IPS-NIHi7 (cell line): ENCODE results near the gene PEPD.

ENCODE experiments used
- DNase-seq: peaks from one replicate; pipeline ENCODE4 v3.0.0; 2012; ENCODE audit warnings: mixed read lengths; ENCODE audit errors: extremely low spot score

The PEPD gene

DNA sequence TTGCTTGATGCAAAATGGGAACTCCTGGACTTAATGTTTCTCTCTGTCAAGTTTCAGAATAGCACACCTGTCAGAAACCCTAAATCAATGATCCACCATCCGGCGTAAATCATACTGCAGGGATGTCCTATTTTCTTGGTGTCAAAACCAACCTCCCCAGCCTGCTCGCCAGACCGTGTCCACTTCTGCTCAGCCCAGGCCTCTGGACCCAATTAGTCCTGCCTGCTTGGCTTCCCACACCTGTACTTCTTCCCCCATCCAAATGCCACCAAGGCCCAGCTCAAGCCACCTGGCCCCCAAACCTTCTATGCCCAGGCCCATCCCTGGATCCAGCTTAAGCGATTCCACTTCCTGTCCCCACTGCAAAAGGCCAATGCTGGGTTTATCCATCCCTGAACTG is 25.1 kb upstream of the PEPD start:
- no peak for DNase-seq

DNA sequence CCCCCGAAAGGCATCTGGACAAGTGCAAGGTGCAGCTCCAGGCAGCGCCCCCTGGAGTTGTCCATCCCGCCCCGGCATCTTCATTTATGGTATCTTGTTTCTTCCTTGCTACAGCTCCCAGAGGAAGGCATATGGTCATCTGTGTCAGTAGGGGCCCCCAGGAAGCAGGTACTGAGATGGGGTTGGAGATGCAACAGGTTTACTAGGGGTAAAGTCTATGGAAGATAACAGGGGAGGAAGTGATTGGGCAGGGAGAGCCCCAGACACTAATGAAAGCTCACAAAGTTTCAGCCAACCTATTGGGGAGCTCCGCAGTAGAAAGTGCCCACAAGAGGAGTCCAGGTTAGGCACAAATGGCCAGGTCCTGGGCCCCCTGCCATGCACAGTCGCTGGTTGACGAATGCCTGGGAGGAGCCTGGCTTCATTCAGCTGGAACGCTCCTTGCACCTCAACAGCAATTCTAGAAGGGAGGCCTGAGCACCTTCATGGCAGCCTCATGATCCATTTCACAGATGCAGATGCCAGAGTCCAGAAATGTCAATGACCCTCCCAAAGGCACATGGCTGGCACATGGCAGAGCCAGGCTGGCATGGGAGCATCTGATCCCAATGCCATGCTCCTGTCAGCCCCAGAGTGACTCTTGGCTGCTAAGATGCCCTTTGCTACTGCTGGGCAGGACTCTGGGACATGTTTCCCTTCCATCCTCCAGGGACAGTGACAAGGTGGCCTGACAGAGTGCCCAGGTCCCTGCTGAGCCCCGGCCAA is 23.8 kb upstream of the PEPD start:
- no peak for DNase-seq

DNA sequence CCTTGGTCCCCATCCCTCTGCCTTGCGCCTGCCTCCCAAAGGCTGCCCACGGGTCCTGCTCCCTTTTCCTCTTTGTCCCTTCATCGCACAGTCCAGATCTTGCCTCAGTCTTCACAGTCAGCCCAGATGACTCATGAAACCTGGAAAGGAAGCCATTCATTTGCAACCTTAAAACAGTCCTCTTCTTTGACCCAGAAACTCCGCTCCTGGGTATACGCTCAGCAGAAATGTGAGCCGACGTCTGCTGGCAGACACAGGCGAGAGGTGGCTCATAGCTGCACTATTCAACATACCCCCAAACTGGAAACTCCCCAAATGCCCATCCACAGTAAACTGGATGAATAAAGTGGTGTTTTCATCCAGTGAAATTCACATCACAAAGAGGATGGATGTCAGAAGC is 13.6 kb upstream of the PEPD start:
- no peak for DNase-seq

DNA sequence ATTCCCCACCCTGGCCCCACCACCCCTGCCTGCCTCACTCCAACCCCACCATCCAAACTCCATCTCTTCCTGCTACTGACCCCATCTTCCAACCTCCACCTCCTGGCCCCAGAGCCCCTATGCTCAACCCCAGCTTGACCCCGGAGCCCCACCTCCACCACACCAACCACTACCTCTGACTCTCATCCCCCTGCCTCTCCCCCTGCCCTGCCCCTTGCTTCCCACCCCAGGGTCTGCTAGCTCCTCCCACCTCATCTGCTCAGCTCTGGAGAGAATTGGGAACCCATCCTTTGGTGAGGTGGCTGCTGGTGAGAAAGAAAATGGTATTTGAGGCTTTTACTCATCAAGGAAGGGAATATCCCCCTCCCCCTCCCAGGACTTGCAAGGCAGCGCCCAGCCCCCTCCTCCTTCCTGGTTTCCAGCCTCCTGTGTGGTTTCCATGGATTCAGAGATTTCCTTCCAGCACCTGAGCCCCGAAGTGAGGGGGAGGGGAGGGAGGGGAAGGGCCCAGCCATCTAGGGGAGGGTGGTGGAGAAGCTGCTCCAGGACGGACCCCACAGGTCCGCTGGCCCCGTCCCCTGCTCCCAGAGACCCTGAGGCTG is 11.4 kb upstream of the PEPD start:
- peak; percentile 73 for DNase-seq

DNA sequence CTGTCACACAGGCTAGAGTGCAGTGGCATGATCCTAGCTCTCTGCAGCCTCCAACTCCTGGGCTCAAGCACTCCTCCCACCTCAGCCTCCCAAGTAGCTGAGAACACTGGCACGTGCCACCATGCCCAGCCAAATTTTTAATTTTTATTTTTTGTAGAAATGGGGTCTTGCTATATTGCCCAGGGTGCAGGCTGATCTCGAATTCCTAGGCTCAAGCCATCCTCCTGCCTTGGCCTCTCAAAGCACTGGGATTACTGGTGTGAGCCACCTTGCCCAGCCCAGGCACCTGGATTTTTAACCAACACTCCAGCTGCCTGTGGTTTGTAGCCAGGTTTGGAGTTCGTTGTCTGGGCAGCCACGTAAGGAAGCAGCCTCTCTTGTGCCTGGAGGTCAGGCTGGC is 9.3 kb upstream of the PEPD start:
- DNase-seq = no peak

DNA sequence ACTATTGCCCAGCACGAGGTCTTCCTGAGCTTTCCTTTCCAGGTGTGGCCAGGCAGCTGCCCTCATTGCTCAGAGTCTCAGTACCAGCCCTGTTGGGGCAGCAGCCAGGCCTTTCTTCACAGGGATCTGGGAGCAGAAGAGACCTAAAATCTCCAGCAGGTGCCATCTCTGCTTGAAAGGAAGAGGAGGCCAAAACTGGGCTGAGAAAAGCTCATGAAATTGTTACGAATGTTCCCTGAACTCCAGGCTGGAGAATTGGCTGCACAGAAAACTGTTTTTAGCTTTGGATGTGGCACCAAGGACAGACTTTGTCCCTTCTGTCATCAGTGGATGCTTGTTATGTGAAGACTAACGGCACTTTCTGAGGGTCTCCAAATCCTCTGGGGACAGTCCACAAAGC is 8.7 kb upstream of the PEPD start:
- DNase-seq = no peak

DNA sequence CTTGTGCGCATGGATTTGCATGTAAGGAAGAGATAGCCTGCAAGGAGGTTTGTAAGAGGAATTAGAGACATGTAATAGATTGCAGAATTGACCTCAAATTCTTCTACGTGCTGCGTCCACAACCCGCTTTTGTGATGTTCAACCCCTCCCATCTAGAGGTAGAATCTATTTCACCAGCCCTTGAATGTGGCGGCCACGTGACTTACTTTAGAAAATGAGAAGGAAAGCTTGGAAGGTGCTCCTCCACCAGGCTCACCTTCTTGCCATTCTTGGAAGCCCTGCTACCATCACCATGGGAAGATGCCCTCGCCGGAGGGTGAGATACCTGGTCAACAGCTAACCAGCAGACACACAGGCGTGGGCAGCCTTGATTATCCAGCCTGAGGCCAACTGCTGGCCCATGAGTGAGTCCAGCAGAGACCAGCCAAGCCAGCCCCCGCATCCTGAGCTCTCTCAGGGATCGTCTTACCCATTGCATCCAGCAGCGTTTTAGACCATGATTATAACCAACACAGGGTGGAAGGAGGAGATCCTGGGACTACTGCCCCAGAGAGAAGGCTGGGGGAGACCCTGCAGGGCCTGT is 7.6 kb upstream of the PEPD start:
- DNase-seq = no peak

DNA sequence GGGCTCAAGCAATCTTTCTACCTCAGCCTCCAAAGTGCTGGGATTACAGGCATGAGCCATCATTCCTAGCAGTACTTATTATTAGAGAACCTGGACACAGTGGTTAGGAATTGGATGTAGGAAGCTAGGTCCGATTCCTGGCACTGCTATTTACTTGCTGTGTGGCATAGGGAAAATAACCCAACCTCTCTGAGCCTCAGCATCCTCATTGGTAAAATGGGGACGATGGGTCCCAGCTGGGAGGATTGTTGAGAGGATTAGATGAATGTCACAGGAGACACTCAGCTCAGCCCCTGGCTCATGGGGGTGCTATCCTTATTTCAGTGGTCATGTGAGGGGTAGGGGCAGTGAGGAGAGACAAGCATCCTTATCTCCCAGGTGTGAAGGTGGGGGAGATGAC is 6.8 kb upstream of the PEPD start:
- DNase-seq = no peak

DNA sequence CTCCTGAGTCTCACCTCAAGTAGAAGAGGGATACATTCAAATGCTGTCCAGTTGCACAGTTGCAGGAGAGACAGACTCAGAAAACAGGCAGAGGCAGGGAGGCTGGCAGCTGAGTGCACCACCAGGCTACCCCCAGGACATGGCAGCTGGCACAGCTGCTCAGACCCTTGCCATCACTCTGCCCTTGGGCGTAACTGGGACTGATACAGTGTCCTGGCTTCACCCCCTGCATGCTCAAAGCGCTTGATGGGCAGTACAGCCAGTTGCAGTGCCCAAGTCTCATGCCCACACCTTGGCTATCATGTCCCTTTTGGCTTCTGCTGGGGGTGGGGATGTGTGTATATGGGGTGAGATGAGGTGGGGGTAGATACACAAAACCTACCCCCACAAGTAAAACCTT is 5.5 kb upstream of the PEPD start:
- no peak for DNase-seq

DNA sequence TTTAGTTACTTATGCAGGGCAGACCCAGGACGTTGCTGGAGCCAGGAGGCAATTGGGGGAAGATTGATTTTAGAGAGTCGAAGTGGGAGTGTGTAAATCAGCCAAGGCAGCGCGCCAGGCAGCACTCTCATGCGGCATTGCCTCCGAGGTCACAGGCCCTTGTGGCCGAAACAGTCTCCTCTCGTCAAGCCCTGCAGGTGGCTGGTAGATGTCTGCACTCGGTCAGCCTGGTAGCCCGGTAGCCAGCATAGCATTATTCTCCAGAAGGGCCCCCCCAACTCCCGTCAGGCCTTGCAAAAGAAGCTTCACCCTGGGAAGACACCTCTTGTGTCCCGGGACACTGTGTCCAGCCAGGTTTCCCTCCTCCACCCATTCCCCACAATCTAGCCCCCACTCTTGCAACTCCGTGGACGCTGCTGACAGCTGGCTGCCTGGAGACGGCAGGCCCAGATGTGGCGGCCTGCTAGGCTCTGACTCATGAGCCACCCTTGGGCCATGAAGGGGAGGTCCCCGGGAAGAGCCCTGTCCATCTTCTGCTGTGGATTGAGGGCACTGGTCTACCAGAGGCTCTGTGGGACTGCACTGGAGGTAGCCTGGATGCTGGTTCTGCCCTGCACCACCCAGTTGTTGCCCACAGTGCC is 2.6 kb upstream of the PEPD start:
- DNase-seq = no peak

DNA sequence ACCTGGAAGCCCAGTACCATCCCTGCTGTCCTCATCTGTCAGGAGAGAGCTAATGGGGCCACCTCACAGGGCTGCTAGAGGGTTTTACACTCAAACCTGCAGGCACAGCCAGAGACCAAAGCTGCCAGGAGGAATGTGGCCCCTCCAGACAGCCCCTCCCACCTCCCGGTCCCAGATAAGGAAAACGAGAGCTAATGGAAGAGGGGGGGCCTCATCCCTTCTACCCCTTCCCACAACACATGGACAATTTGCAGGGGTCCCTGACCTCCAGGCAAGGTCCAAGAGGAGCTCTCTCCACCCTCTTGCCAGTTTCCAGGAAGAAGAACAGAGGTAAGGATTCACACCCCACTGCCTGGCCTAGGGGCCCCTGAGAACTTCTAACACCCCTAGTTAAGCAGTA is 1.6 kb upstream of the PEPD start:
- DNase-seq = no peak

DNA sequence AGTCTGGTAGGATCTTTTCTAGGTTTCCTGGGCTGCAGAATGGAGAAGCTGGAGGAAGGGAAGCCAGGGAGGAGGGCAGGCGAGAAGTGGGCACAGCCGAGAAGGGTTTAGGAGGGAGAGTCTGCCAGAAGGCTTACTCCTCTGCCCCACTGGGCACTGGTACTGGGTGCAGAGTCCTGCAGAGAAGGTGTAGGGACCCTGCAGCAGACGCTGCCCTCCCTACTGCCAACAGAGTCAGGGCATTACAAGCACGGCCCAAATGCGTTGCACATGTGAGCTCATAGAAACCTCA is 726 bp upstream of the PEPD start:
- no peak for DNase-seq

DNA sequence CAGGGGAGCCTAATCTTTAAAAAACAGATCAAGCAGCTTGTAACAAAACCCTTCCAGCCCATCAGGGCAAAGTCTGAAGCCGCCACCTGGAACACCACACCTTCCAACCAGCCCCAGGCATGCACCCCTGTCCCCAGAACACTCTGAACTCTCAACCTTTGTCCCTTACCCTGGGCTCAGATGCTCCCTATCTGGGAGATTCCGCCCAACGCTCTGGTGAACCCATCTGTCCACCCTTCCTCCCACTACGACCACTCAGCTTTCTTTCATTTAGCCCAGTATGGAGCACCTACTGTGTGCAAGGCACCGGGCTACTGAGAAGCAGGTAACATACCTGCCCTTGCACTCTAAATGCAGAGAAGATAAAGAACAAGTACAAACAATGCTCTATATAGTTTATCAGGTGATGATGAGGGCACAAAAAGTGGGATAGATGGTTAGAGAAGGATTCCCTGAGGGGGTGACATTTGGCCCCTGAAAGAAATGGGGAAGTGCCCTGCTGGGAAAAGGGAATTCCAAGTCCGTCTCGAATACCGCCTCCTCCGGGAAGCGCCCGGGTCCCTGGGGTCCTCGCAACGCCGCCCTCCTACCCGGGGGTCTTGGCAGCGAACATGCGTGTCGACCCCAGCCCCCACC is 629 bp downstream of the PEPD start:
- DNase-seq = no peak

DNA sequence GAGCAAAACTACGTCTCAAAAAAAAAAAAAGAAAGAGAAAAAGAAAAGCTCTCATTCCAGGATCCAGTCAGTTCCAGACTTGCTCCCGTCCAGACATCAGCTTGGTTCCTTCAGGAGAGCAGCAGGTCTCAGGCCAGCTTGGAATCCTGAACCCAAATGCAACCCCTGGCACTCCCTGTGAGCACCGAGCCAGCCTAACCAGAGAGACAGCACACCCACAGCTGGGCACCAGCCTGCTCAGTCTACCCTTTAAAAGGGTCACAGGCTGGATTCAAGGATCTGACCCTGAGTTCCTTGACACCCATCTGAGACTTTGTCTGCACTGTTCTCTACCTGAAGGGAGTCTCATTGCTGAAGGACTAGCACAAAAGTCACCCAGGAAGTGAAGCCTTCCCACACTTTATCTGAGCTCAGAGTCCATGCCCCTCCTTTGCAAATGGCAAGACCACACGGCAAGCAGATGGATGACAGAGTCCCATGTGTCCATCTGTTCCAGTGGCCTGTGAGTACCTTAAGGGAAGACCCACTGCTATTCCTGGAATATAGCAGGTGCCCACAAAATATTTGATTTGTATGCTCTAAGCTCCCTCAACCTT is 1.4 kb downstream of the PEPD start:
- no peak for DNase-seq

DNA sequence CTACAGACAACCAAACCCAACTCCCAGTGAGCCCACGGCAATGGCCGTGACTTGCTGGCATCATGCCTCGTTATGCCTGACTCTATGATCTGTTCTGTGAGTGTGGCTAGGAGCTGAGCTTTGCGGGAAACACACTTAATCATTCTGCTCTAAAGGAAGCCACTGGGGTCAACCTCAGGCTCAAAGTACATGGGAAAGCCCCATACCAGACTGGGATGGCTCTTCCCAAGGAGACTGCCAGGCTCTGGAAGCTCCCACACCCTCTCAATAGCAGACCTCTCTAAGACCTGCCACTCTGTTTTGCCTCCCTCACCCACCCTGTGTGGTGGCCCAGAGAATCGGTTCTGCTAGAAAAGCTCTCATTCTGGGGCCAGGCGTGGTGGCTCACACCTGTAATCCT is 2.2 kb downstream of the PEPD start:
- no peak for DNase-seq

DNA sequence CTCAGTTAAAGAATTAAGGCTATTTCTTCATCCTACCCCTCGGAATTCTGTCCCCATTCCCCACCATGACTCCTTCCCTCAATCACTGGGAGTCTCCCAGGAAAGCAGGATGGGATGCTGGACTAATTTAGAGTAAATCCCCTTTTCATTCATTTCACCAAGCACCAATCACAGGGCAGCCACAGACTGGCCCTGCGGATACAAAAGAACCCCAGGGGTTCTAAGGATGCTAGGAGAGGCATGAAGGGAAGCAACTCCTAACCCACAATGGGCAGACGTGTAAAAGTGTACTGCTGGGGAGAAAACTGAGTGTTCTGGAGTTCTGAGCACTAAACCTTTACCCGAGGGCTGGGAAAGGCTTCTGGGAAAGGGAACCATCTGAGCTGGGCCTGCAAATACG is 3.0 kb downstream of the PEPD start:
- no peak for DNase-seq

DNA sequence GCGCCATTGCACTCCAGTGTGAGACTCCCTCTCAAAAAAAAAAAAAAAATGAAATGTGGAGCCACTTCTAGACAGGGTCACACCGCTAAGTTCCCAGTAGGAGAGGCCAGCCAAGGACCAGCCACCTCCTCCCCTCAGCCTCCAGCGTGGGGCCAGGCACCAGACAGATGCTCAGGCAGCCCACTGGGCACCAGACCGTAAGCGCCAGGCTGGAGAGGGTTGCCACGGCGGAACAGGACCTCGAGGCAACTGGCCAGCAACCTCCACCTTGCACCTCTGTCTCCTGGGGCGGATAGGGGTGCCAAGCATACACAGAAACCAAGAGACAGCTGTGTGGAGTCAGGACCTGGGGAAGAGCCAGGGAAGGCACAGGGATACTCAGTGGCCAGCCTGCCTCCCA is 3.7 kb downstream of the PEPD start:
- no peak for DNase-seq

DNA sequence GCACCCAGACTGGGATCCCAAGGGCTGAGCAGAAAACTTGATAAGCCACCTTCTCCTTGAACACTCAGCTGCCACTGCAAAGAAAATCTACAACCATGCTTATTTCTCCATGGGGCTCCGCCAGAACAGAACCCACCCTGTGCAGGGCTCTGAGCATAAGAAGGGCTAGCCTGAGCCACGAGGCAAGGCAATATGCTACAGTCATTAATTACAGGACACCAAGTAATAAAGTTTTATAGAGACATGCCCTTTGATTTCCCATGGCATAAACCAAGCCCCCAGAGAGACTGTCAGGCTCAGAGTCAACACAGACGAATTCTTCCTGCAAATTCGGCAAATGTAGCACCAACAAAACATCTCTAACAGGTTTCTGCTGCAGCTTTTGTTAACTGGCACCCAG is 5.7 kb downstream of the PEPD start:
- no peak for DNase-seq

DNA sequence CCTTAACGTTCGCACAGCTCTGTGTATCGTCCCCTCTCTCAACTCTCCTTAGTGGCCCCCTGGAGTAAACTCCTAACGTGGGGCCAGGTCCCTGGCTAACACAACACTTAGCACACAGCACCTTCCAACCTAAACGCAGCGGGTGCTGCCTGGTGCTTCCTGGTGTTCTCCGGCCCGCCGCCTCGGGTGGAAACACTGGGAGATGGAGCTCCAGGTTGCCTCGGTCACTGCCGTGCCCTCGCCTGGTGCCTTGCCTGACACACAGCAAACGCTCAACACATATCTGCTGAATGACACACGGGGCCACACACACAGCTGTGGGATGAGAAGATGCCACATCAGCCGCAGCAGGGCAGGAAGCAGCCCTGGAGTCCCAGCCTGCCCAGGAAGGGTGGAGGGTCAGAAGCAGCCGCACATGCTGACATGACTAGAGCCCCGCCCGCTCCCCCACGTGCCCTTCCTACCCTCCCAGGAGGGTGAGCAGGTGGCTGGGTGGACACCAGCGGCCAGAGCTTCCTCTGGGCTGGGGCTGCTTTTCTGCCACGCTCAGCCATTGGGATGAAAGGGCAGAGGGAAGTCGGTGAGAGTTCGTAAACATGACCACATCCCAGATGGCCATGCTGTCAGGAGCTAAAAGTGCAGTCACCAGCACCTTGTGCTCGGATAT is 6.6 kb downstream of the PEPD start:
- DNase-seq = no peak

DNA sequence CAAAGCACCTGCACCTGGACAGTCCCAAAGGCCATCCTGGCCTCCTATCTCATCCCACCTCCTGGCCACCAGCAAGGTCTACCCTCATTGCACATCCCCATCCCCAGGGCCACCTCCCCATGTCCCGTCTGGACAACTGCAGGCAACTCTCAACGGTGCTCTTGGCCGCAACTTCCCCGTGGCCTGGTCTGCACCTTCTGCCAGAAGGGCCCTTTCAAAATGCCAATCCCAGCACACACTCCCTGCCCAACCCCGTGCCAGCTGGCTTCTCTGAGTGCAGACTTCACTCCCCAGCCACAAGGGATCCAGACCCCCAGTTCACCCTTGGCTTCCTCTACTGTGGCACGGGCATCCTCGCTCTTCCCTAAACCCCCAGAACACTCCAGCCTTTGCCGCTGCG is 8.2 kb downstream of the PEPD start:
- no peak for DNase-seq

DNA sequence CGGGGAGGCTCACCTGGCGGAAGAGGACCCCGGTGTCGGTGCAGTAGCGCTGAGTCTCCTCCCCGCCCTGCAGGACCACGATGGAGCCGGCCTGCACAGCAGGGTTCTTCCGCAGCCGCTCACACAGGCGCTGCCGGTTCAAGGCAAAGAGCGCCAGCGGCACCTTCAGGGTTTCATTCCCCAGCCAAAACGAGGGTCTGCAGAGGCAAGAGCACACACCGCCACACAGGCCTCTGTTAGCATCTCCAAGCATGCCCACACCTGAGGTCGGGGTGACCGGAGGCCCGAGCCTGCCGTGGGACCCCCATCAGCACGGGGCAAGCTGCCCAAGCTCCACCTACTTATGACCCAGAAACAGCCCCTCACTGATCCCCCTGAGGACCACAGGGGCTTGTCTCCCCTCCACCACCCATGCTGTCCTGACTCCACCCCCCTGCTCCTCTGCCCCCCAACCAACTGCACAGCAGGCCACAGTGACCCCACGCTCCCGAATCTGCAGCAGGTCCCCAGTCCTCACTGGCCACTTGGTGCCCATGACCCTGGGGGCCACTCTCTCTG is 8.9 kb downstream of the PEPD start:
- DNase-seq = no peak

DNA sequence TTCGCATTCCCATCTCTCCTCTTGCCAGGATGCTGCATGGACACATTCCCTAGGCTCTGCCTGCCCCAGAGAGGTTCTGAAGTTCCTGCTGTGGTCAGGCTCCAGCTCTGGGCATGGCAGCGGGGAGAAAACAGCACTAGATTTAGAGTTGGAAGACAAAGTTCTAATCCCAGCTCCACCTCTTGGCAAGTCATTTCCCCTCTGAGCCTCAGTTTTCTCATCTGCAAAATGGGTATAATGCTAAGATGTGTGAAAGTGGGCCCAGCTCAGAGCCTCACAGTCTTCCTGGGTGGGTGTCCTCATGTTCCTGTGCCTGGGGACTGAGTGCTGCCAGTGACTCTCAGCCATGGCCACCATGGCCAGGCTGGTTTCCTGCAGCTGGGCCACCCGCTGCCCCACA is 9.6 kb downstream of the PEPD start:
- no peak for DNase-seq
